ENCODE results near the gene RRH.

Gene RRH

GRCh38 chr4:109801895-109802319, 25.9 kb upstream of the RRH start, which contains the start of gene CFI:
Gene CFI, minus strand, starts transcription at chr4:109801999. Its CDS starts 28 bp downstream, at chr4:109801971.
- Histone ChIP-seq H3K79me2 (ENCODE audit: insufficient read depth, low read length) (no peaks in the 10 kb centered on the region), H3K27ac (ENCODE audit: low read depth, low read length) (no peak within 1 kb of the TSS), H3K27me3 (ENCODE audit: low read length) (no peaks in the 10 kb centered on the region), H3K4me2 (ENCODE audit: low read depth, low read length, poor library complexity, severe bottlenecking) (no peak within 1 kb of the TSS), H2AFZ (ENCODE audit: low read depth, low read length, severe bottlenecking) (no peak within 1 kb of the TSS), H3F3A (ENCODE audit: insufficient read depth) (no peaks in the 10 kb centered on the region), H3K9ac (ENCODE audit: low read length) (no peak within 1 kb of the TSS), H3K4me3 (ENCODE audit: insufficient read depth, low read length, poor library complexity, severe bottlenecking) (no peak within 1 kb of the TSS), H4K20me1 (ENCODE audit: low read depth, low read length) (no peaks in the 10 kb centered on the region), H3K36me3 (ENCODE audit: low read length) (no peaks in the 10 kb centered on the region), H3K9me2 (replicated peaks; ENCODE audit: insufficient read depth, low read length) (no peaks in the 10 kb centered on the region), H3K9me3 (ENCODE audit: insufficient read depth, low read length) (no peaks in the 10 kb centered on the region)
- TF ChIP-seq CTCF (IDR thresholded peaks at IDR 0.05; ENCODE audit: insufficient read depth, low read length, poor library complexity, severe bottlenecking) = no peak
- no peak for TF ChIP-seq EZH2phosphoT487 (conservative IDR thresholded peaks at IDR 0.05; ENCODE audit: low read length)

GRCh38 chr4:109803924-109804571, 23.7 kb upstream of the RRH start:
- Histone ChIP-seq H3K9me2 (replicated peaks; ENCODE audit: insufficient read depth, low read length) (no peaks in the 10 kb centered on the region), H3K36me3 (ENCODE audit: low read length) (no peaks in the 10 kb centered on the region), H3K9me3 (ENCODE audit: insufficient read depth, low read length) (no peaks in the 10 kb centered on the region), H3K4me3 (ENCODE audit: insufficient read depth, low read length, poor library complexity, severe bottlenecking) (no peak overlapping the region), H3K79me2 (ENCODE audit: insufficient read depth, low read length) (no peaks in the 10 kb centered on the region), H2AFZ (ENCODE audit: low read depth, low read length, severe bottlenecking) (no peak overlapping the region), H3K4me2 (ENCODE audit: low read depth, low read length, poor library complexity, severe bottlenecking) (no peak overlapping the region), H3F3A (ENCODE audit: insufficient read depth) (no peaks in the 10 kb centered on the region), H3K27me3 (ENCODE audit: low read length) (no peaks in the 10 kb centered on the region), H3K27ac (ENCODE audit: low read depth, low read length) (no peak overlapping the region), H3K9ac (ENCODE audit: low read length) (no peak overlapping the region), H4K20me1 (ENCODE audit: low read depth, low read length) (no peaks in the 10 kb centered on the region)
- TF ChIP-seq CTCF (IDR thresholded peaks at IDR 0.05; ENCODE audit: insufficient read depth, low read length, poor library complexity, severe bottlenecking) (no peak), EZH2phosphoT487 (conservative IDR thresholded peaks at IDR 0.05; ENCODE audit: low read length) (no peak)

GRCh38 chr4:109809655-109810054, 18.1 kb upstream of the RRH start:
- Histone ChIP-seq H3K27ac (ENCODE audit: low read depth, low read length) (no peak overlapping the region), H3K9ac (ENCODE audit: low read length) (no peak overlapping the region), H3K9me3 (ENCODE audit: insufficient read depth, low read length) (no peaks in the 10 kb centered on the region), H3K36me3 (ENCODE audit: low read length) (no peaks in the 10 kb centered on the region), H3K79me2 (ENCODE audit: insufficient read depth, low read length) (no peaks in the 10 kb centered on the region), H3K4me3 (ENCODE audit: insufficient read depth, low read length, poor library complexity, severe bottlenecking) (no peak overlapping the region), H3K27me3 (ENCODE audit: low read length) (no peaks in the 10 kb centered on the region), H4K20me1 (ENCODE audit: low read depth, low read length) (no peaks in the 10 kb centered on the region), H2AFZ (ENCODE audit: low read depth, low read length, severe bottlenecking) (no peak overlapping the region), H3K9me2 (replicated peaks; ENCODE audit: insufficient read depth, low read length) (no peaks in the 10 kb centered on the region), H3F3A (ENCODE audit: insufficient read depth) (no peaks in the 10 kb centered on the region; the same call in 1 of the 2 replicates), H3K4me2 (ENCODE audit: low read depth, low read length, poor library complexity, severe bottlenecking) (no peak overlapping the region)
- TF ChIP-seq EZH2phosphoT487 (conservative IDR thresholded peaks at IDR 0.05; ENCODE audit: low read length) (no peak), CTCF (IDR thresholded peaks at IDR 0.05; ENCODE audit: insufficient read depth, low read length, poor library complexity, severe bottlenecking) (no peak)
